ENCODE data around the gene ZNF654. TPM values are rescaled to one million over a fixed set of nuclear protein-coding genes. Genes with fewer than 3 reads are reported as not detected.
"Not testable (repeated sequence)": the region's sequence is repeated elsewhere in the genome, so short reads cannot be mapped to it uniquely, and the experiment has no call there.

Gene ZNF654
- total and polyA plus RNA-seq, 2 experiments from 2014 or later = 6.3 to 16.2 TPM

DNA sequence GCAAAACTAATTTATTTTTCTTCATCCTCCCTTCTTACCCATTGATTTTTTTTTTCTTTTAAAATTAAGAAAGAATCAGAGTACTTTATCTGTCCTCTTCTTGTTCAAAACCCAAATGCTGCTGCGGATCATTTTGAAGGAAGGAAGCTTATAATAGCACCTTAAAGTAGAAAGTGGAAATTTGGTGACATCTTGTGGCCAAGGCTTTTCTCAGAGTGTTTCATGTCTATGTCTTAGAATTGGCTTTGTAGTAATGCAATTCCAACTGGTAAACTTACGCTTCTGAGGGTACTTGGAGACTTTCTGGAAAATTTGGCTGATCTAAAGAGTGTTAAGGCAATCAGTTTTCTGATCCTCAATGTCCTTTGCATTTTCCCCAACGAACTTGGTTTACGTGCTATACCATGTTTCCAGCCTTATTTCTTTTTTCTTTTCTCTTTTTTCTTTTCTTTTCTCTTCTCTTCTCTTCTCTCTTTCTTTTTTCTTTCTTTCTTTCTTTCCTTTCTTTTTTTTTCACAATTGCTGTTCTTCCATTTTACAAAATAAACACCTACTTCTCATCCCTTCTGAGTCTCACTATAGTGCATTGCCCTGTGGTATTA is 121.4 kb downstream of the ZNF654 start:
- no peaks in the 10 kb centered on the region for H3K9me2 ChIP-seq (replicated peaks; ENCODE audit: insufficient read depth)
- H2AFZ ChIP-seq = no peak overlapping the region
- DNase-seq (ENCODE audit: low spot score) = peak; percentile 44
- H3K79me2 ChIP-seq = no peaks in the 10 kb centered on the region
- H3K27me3 ChIP-seq = no peaks in the 10 kb centered on the region
- H3K4me3 ChIP-seq = no peak overlapping the region
- H3K9me3 ChIP-seq (ENCODE audit: low read depth) = no peaks in the 10 kb centered on the region
- no peak overlapping the region for H3K27ac ChIP-seq
- H3K4me2 ChIP-seq = no peak overlapping the region
- TF ChIP-seq EZH2 (IDR thresholded peaks at IDR 0.05; ENCODE audit: borderline replicate concordance) (no peak), EZH2phosphoT487 (IDR thresholded peaks at IDR 0.05; ENCODE audit: low read depth, severe bottlenecking, unreplicated experiment) (no peak)
- TF ChIP-seq, protein P1, sequence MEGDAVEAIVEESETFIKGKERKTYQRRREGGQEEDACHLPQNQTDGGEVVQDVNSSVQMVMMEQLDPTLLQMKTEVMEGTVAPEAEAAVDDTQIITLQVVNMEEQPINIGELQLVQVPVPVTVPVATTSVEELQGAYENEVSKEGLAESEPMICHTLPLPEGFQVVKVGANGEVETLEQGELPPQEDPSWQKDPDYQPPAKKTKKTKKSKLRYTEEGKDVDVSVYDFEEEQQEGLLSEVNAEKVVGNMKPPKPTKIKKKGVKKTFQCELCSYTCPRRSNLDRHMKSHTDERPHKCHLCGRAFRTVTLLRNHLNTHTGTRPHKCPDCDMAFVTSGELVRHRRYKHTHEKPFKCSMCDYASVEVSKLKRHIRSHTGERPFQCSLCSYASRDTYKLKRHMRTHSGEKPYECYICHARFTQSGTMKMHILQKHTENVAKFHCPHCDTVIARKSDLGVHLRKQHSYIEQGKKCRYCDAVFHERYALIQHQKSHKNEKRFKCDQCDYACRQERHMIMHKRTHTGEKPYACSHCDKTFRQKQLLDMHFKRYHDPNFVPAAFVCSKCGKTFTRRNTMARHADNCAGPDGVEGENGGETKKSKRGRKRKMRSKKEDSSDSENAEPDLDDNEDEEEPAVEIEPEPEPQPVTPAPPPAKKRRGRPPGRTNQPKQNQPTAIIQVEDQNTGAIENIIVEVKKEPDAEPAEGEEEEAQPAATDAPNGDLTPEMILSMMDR (IDR thresholded peaks at IDR 0.05; ENCODE audit: poor library complexity) = peak; percentile 64
- H3K4me1 ChIP-seq (ENCODE audit: insufficient read depth) = no peaks in the 10 kb centered on the region
- H4K20me1 ChIP-seq (ENCODE audit: insufficient read depth, poor library complexity, severe bottlenecking) = no peaks in the 10 kb centered on the region
- 61% methylated on average over 4 of the region's 4 CpGs for WGBS (ENCODE audit: low lambda C conversion rate, missing lambda C conversion rate)
- no peaks in the 10 kb centered on the region for H3K36me3 ChIP-seq (replicated peaks; ENCODE audit: insufficient read depth, low read depth)

DNA sequence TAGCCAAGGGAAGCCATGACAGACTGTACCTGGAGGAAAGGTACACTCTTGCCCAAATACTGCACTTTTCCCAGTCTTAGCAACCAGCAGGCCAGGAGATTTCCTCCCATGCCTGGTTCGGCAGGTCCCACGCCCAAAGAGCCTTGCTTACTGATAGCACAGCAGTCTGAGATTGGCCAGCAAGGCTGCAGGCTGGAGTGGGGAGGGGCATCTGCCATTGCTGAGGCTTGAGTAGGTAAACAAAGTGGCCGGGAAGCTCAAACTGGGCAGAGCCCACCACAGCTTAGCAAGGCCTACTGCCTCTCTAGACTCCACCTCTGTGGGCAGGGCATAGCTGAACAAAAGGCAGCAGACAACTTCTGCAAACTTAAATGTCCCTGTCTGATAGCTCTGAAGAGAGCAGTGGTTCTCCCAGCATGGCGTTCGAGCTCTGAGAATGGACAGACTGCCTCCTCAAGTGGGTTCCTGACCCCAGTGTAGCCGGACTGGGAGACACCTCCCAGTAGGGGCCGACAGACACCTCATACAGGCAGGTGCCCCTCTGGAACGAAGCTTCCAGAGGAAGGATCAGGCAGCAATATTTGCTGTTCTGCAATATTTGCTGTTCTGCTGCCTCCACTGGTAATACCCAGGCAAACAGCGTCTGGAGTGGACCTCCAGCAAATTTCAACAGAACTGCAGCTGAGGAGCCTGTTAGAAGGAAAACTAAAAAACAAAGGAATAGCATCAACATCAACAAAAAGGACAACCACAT is 123.3 kb downstream of the ZNF654 start:
- not testable (repeated sequence) for H3K27me3 ChIP-seq; H3K9me2 ChIP-seq (replicated peaks; ENCODE audit: insufficient read depth); H3K36me3 ChIP-seq (replicated peaks; ENCODE audit: insufficient read depth, low read depth); H3K4me1 ChIP-seq (ENCODE audit: insufficient read depth); DNase-seq (ENCODE audit: low spot score); H3K4me3 ChIP-seq; H3K4me2 ChIP-seq; H3K9me3 ChIP-seq (ENCODE audit: low read depth); H2AFZ ChIP-seq; H3K79me2 ChIP-seq; H3K27ac ChIP-seq; H4K20me1 ChIP-seq (ENCODE audit: insufficient read depth, poor library complexity, severe bottlenecking)
- 84% methylated on average over 9 of the region's 9 CpGs for WGBS (ENCODE audit: low lambda C conversion rate, missing lambda C conversion rate)

DNA sequence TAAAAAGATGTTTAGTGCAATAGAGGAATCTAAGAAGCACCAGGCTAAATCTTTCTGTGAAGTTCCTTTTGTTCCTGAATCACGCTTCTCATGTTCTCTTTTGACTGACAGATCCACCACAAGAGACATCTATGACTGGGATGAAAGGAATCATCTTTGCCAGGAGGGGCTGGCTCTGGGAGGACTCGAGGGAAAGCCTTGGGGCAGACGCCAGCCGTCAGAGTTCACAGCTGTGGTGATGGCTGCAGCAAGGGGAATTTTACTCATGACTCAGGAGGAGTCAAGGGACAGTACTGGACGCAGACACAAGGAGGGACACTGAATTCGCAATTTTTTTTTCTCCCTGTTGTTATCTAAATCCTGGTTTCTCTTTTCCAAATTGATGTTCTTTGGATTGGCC is 129.4 kb downstream of the ZNF654 start:
- Histone ChIP-seq H2AFZ (no peak overlapping the region), H3K4me3 (no peak overlapping the region), H3K9me3 (ENCODE audit: low read depth) (no peaks in the 10 kb centered on the region), H3K79me2 (no peaks in the 10 kb centered on the region), H3K27ac (no peak overlapping the region), H3K9me2 (replicated peaks; ENCODE audit: insufficient read depth) (no peaks in the 10 kb centered on the region), H3K27me3 (no peaks in the 10 kb centered on the region), H3K4me2 (no peak overlapping the region), H3K36me3 (replicated peaks; ENCODE audit: insufficient read depth, low read depth) (no peaks in the 10 kb centered on the region), H4K20me1 (ENCODE audit: insufficient read depth, poor library complexity, severe bottlenecking) (no peaks in the 10 kb centered on the region), H3K4me1 (ENCODE audit: insufficient read depth) (no peaks in the 10 kb centered on the region)
- 87% methylated on average over 6 of the region's 6 CpGs for WGBS (ENCODE audit: low lambda C conversion rate, missing lambda C conversion rate)
- no peak for DNase-seq (ENCODE audit: low spot score)
- TF ChIP-seq EZH2phosphoT487 (IDR thresholded peaks at IDR 0.05; ENCODE audit: low read depth, severe bottlenecking, unreplicated experiment) = no peak
- TF ChIP-seq, protein P1 (IDR thresholded peaks at IDR 0.05; ENCODE audit: poor library complexity) = no peak
- no peak for TF ChIP-seq EZH2 (IDR thresholded peaks at IDR 0.05; ENCODE audit: borderline replicate concordance)

DNA sequence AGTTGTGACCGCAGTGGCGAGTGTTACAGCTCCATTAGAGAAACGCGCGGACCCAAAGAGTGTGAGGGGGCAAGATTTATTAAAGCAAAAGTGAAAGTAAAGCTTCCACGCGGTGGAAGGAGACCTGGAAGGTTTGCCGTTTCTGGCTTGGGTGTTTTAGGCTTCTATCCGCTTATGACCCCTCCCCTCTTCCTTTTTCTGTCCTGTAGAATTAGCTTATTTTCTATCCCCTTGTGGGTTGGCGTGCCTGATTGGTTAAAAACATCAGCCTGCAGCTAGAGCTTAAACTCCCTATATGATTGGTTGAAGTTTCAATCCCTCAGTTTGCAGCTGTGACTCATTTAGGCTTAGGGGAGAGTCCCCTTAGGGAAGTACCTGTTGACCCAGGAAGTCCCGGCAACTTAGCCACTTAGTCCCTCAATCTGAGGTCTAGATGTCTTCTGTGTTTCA is 130.3 kb downstream of the ZNF654 start:
- Histone ChIP-seq H3K36me3 (replicated peaks; ENCODE audit: insufficient read depth, low read depth) (no peaks in the 10 kb centered on the region), H3K4me1 (ENCODE audit: insufficient read depth) (no peaks in the 10 kb centered on the region), H3K4me3 (no peak overlapping the region), H3K79me2 (no peaks in the 10 kb centered on the region), H3K9me2 (replicated peaks; ENCODE audit: insufficient read depth) (no peaks in the 10 kb centered on the region), H3K27me3 (no peaks in the 10 kb centered on the region), H3K27ac (no peak overlapping the region), H3K9me3 (ENCODE audit: low read depth) (no peaks in the 10 kb centered on the region), H2AFZ (no peak overlapping the region), H3K4me2 (no peak overlapping the region), H4K20me1 (ENCODE audit: insufficient read depth, poor library complexity, severe bottlenecking) (no peaks in the 10 kb centered on the region)
- no peak for DNase-seq (ENCODE audit: low spot score)
- TF ChIP-seq, protein P1 (IDR thresholded peaks at IDR 0.05; ENCODE audit: poor library complexity) = no peak
- TF ChIP-seq EZH2phosphoT487 (IDR thresholded peaks at IDR 0.05; ENCODE audit: low read depth, severe bottlenecking, unreplicated experiment) (no peak), EZH2 (IDR thresholded peaks at IDR 0.05; ENCODE audit: borderline replicate concordance) (no peak)
- WGBS (ENCODE audit: low lambda C conversion rate, missing lambda C conversion rate) = 96% methylated on average over 11 of the region's 11 CpGs
